ENCODE measurements around the gene ARHGEF18.

DNA sequence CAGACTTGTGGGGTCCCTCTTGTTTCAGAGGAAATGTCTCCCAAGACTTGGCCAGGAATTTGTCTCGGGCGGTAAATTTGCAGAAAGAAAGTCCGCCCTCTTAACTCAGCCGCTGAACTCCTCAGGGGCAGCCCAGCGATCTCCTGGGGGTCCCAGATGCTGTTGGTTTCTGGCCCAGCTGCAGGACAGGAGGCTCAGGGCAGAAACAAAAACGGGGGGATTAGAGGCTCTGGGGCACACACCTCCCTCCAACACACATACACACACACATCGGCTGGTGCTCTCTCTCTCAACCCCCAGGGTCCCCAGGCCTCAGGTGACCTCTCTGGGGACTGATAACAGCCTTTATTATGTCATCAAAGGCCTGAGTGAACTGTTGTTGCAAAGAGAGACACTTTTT lies 7.1 kb downstream of the ARHGEF18 start:
- TF ChIP-seq POLR2A (IDR thresholded peaks at IDR 0.05): no peak
- TF ChIP-seq, protein P1, sequence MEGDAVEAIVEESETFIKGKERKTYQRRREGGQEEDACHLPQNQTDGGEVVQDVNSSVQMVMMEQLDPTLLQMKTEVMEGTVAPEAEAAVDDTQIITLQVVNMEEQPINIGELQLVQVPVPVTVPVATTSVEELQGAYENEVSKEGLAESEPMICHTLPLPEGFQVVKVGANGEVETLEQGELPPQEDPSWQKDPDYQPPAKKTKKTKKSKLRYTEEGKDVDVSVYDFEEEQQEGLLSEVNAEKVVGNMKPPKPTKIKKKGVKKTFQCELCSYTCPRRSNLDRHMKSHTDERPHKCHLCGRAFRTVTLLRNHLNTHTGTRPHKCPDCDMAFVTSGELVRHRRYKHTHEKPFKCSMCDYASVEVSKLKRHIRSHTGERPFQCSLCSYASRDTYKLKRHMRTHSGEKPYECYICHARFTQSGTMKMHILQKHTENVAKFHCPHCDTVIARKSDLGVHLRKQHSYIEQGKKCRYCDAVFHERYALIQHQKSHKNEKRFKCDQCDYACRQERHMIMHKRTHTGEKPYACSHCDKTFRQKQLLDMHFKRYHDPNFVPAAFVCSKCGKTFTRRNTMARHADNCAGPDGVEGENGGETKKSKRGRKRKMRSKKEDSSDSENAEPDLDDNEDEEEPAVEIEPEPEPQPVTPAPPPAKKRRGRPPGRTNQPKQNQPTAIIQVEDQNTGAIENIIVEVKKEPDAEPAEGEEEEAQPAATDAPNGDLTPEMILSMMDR (IDR thresholded peaks at IDR 0.05): no peak
